ENCODE results near the gene AARSD1.
"Not testable (repeated sequence)": the region's sequence is repeated elsewhere in the genome, so short reads cannot be mapped to it uniquely, and the experiment has no call there.

Gene AARSD1

GRCh38 chr17:42964161-42964932 is at the start of gene AARSD1:
Gene AARSD1 (minus strand): TSS chr17:42964454. CDS start chr17:42964440, 14 bp downstream.
- peak; percentile 90 to 95 for DNase-seq

- DNase-seq = no peak
Observed at GRCh38 chr17:43013296-43013695, 49.0 kb upstream of the AARSD1 start.

DNA sequence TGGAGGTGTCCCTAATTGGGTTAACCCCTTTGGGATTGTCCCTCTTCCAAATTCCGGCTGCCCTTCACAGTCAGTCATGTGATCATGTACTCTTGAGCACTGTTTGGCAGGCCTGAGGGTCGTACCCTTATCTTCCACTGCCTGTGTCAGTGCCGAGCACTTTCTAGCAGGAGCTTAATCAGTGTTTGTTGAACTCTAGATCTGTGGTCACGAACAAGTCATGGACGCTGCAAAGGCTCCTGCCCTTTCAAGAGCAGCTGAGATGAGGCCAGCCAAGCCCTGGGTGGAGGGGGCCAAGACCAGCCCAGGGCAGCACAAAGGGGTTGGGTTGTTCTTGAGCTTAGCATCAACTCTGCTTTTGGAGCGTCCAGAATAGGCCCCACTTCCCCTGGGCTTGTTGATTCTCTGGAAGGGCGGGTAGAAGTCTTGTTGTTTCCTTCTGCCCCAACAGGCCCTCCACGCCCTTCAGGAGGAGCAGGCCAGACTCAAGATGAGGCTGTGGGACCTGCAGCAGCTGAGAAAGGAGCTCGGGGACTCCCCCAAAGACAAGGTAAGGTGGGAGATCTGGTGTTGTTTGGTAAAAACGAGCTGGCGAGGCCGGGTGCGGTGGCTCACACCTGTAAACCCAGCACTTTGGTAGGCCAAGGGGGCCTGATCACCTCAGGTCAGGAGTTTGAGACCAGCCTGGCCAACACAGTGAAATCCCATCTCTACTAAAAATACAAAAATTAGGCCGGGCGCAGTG is 47.6 kb upstream of the AARSD1 start:
- no peak for DNase-seq

DNA sequence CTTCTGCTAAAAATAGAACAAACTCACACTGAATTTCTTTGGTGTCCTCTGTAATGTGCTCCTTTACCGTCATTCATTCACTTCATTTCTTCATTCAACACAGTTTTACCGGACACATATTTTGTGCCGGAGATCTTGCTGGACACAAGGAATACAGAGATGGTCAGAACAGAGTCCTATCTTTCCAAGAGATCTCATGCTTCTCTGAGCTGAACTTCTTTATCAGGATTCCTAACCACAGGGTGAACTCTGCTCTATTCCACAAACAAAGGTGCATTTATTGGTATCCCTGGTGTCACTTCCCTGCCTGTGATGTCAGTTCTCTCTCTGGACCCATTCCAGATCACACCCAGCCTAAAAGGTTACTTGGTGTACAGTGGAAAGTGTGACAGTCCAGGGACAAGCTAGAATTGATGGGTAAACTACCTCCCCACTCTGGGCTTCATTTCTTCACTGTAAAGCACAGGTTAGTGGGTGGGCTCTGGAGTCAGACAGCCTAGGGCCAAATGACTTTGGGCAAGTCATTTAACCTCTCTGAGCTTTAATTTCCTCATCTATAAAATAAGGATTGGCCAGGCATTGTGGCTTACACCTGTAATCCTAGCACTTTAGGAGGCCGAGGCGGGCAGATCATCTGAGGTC is 46.5 kb upstream of the AARSD1 start:
- no peak for DNase-seq

DNA sequence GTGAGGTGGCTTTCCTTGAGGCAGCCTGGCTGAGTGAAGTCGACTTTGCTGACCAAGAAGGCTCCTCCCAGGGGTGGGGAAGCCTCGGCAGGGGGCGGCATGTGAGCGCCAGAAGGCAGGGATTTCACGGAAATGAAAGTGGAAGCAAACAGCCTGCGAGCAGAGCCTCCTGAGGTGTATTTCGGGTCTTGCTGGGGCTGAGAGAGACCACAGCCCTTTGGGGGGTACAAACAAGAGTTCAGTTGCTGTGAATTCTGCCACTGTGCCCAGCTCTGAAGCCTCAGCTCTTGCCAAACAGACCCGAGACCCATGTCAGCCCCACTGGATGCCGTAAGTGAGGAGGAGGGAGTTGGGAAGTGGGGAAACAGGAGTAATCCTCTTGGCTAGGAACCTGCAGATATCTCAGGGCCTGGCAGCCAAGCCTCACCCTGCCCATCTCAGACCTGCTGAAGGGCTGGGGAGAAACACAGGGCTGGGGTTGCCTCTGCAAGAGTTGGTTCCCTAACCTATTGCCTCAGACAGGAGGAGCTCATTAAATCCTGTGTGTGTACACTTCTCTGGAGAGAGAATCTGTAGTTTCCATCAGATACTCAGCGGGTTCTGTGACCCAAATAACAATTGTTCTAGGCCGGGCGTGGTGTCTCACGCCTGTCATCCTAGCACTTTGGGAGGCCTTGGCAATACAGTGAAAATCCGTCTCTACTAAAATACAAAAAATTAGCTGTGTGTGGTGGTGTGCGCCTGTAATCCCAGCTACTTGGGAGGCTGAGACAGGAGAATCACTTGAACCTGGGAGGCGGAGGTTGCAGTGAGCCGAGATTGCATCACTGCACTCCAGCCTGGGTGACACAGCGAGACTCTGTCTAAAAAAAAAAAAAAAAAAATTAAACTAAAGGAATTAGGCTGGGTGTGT is 42.6 kb upstream of the AARSD1 start, which contains the start of gene IFI35:
Gene IFI35 (plus strand): TSS at position 146 of the 913 bp plus-strand sequence. CDS start 164 bp downstream, at position 310.
- DNase-seq = peak; percentile 75 to 81

DNA sequence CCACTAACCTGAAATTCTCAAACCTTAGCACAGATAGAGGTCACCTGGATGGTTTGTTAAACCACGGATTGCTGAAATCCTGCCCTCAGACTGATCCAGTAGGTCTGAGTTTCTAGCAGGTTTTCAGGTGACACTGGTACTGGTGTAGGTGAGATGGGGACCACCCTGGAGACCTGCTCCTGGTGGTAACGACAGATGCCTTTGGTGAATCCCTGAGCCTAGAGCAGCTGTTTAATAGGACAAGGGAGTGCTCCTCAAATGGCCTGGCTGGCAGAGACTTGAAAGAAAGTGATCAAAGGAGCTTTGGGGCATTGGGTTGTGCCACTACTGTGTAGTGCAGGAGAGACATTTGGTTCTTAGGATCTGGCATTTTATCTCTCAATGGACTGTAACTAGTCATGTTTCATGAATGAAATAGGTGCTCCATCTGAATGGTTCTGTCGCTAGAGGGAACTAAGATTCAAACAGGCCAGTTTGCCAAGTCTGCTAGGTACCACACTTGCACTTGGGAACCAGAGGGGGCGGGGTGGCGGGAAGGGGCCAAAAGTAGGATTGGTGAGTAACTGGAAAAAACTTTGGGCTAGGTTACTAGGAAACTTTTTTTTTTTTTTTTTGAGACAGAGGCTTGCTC is 39.4 kb upstream of the AARSD1 start:
- DNase-seq = no peak

DNA sequence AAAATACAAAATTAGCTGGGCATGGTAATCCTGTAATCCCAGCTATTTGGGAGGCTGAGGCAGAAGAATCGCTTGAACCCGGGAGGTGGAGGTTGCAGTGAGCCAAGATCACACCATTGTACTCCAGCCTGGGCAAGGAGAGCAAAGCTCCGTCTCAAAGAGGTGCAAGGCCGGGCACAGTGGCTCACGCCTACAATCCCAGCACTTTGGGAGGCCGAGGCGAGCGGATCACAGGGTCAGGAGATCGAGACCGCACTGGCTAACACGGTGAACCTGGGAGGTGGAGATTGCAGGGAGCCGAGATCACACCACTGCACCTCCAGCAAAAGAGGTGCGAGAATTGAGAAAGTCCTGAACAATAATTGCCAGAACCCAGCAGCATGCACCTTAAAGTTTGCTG is 36.6 kb upstream of the AARSD1 start:
- DNase-seq = not testable (repeated sequence)

DNA sequence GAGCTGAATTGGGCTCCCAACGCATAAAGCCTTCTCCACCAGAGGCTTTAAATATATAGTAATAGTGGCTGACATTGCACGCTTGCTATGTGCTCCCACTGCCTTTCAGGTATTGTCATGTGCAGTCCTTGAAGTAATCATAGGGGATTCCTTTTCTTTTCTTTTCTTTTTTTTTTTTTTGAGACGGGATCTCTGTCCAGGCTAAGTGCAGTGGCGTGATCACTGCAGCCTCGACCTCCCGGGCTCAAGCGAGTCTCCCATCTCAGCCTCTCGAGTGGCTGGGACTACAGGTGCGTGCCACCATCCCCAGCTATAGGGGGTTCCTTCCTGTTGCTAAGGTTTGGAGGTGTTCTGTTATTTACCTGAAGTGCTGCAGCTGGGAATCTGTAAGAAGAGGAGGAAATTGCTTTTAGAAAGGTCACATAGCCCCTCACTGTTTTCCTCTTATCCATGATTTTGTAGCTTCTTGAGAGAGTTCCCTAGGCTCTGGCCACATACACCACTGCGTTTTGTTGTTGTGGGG is 34.8 kb upstream of the AARSD1 start:
- no peak for DNase-seq

DNA sequence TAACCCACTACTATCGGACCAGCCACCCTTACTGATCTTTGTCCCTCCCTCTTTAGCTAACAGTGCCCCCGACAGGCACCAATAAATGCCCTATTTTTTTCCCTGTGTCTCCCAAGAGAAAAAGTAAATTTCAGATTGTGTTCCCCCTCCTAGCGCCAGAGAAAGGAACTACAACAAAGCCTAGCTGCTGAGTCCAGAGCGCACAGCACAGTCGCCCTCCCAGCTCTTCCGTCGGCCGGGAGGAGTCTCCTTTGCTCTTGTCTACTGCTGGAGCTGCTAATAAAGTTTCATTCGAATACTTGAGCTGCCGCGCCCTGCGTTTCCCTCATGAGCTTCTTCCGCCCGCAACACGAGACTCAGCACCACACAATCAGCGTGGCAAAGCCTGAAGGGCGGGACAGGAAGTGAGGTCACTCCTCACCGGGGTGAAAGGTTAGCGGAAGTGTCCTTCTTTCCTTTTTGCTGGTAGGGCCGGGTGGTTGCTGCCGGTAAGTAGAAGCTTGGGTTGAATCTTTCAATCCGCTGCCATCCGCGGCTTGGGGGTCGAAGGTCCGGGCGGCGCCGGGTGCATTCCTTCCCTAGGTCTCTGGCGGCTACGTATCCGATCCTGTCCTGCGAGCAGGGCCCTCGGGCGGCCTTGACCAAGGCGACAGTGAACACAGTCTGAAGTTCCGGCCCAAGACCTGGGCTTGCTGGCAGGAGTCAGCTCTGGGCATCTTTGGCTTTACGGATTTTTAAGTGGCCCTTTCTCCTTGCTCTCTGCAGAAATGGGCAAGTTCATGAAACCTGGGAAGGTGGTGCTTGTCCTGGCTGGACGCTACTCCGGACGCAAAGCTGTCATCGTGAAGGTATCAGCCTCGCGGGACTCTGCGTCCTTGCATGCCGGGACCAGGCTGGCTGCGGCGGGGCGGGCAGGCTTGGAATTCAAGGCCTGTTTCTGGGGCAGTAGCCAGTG is 34.0 kb upstream of the AARSD1 start, which contains the start of gene RPL27:
Gene RPL27 (plus strand): TSS at position 436 of the 955 bp plus-strand sequence. CDS start 332 bp downstream, at position 768.
- DNase-seq = peak; percentile 100

GRCh38 chr17:42997390-42997983 is 33.2 kb upstream of the AARSD1 start:
- DNase-seq = peak; percentile 45 to 57

DNA sequence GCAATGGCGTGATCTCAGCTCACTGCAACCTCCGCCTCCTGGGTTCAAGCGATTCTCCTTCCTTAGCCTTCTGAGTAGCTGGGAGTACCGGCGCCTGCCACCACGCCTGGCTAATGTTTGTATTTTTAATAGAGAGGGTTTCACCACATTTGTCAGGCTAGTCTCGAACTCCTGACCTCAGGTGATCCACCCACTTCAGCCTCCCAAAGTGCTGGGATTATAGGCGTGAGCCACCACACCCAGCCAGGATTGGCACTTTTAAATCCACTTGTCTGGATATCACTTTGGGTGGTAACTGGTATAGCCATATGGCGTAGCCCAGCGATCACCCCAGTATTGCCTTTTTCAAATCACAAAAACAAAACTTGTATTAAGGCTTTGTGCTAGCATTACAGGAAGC is 29.7 kb upstream of the AARSD1 start:
- DNase-seq = not testable (repeated sequence)

DNA sequence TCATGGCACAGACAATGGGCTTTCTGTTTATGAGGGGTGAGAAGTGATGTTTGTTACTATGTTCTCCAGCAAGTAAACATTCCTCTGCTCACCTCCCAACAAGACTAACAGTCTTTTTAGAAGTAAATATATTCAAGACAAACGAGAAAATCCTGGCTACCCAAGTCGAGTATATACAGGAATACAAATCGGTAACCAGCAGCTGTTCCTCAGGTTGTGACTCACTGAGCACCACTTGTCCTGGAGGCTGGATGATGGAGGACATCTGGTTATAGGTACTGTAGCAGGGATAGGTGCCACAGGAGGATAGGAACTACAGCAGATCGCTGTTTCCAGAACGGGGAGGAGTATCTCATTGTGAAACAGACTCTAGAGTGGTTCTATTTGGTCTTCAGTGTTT is 28.6 kb upstream of the AARSD1 start:
- DNase-seq = no peak

- no peak for DNase-seq
Observed at GRCh38 chr17:42991471-42991870, 27.2 kb upstream of the AARSD1 start.

- DNase-seq = no peak
Observed at GRCh38 chr17:42989726-42990652, 25.7 kb upstream of the AARSD1 start.

GRCh38 chr17:42989141-42989540 is 24.9 kb upstream of the AARSD1 start:
- no peak for DNase-seq

GRCh38 chr17:42985225-42985624 is 21.0 kb upstream of the AARSD1 start:
- peak; percentile 94 to 97 for DNase-seq

- DNase-seq = no peak
Observed at GRCh38 chr17:42982266-42982665, 18.0 kb upstream of the AARSD1 start.

DNA sequence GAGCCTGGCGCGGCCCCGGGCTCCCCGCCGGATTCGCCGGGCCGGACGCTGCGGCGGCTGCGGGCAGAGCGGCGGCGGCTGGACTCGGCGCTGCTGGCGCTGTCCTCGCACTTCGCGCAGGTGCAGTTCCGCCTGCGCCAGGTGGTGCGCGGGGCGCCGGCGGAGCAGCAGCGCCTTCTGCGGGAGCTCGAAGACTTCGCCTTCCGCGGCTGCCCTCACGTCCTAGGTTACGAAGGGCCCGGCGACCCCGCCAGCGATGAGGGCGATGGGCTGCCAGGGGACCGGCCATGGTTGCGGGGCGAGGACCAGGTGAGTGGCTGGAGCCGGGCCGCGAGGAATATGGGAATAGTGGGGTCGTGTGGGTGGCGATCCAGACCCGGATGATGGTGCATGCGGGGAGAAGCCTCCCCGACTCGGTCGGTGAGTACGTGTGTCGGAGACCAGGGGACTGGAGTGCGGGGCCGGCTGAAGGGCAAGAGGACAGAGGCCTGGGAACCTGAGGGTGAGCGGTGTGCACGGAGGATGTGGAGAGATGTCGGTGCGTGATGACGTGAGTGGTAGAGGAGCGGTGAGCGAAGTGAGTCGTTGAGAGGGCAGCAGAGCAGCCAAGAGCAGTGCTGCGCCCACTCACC is 16.6 kb upstream of the AARSD1 start:
- DNase-seq = peak; percentile 60 to 61

Measured in Kasumi-1 (cell line).